K562 treated with DMSO at 1 percent for 12 hours (cell line): ENCODE measurements around the gene ZNF287. TPM values are rescaled to one million over a fixed set of nuclear protein-coding genes. Genes with fewer than 3 reads are reported as not detected.

Experiments used
- total RNA-seq: library from RNA; unstranded; fragments of 300-600 nt; gene quantifications from 2 replicates; pipeline ENCODE4 v1.2.3, GENCODE V29; 2022; ENCODE audit not compliant: insufficient read depth

ZNF287 gene
- total RNA-seq, result not detected in 2 replicates

GRCh38 chr17:16568541-16569357 is at the start of gene ZNF287:
Gene ZNF287 (minus strand): TSS chr17:16569204. CDS start chr17:16567731, 1,473 bp downstream.

Other genes with a start within 250 kb of the ZNF287 start
- 54.3 and 59.3 TPM in 2 replicates for gene CENPV, start 215.7 kb downstream of the ZNF287 start, total RNA-seq
- 1,813 and 2,440 TPM in 2 replicates for gene UBB, start 188.1 kb downstream of the ZNF287 start, total RNA-seq
- 70.3 and 74.7 TPM in 2 replicates for gene TRPV2, start 153.6 kb downstream of the ZNF287 start, total RNA-seq
- gene LRRC75A, start 77.0 kb downstream of the ZNF287 start, total RNA-seq, result 0.31 TPM in 1 of 2 replicates, not detected in the other
- 0.52 TPM in 1 of 2 replicates, not detected in the other for gene ZNF624, start 84.6 kb upstream of the ZNF287 start, total RNA-seq
- gene CCDC144A, start 121.0 kb upstream of the ZNF287 start, total RNA-seq, result 0.28 and 1.5 TPM in 2 replicates